Stimulated activated CD8-positive, alpha-beta memory T cell treated with anti-CD3 and anti-CD28 coated beads, Interleukin-12 subunit alpha, Interleukin-12 subunit beta, amount 100 ng/mL, for 1 hour (primary cell): ENCODE data around the gene NCCRP1.

Experiments
- DNase-seq: peaks from one replicate; pipeline ENCODE4 v3.0.0-alpha.2; 2020; ENCODE audit warnings: low read depth

Gene NCCRP1

DNA sequence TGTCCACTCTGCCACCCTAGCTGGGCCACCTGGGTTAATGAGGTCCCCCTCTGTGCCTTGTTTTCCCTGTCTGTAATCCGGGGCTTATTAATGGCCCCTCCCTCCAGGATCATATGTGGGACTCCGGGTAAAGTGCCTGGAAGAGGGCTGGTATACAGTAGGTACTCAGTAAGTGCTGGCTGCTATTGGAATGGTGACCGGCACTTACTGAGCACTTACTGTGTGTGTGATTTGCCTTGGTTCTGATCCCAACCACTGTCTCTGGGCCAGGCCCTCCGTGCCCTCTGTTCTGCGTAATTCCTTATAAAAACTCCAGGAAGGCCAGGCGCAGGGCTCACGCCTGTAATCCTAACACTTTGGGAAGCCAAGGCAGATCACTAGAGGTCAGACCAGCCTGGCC, 30.9 kb upstream of the NCCRP1 start:
- no peak for DNase-seq

DNA sequence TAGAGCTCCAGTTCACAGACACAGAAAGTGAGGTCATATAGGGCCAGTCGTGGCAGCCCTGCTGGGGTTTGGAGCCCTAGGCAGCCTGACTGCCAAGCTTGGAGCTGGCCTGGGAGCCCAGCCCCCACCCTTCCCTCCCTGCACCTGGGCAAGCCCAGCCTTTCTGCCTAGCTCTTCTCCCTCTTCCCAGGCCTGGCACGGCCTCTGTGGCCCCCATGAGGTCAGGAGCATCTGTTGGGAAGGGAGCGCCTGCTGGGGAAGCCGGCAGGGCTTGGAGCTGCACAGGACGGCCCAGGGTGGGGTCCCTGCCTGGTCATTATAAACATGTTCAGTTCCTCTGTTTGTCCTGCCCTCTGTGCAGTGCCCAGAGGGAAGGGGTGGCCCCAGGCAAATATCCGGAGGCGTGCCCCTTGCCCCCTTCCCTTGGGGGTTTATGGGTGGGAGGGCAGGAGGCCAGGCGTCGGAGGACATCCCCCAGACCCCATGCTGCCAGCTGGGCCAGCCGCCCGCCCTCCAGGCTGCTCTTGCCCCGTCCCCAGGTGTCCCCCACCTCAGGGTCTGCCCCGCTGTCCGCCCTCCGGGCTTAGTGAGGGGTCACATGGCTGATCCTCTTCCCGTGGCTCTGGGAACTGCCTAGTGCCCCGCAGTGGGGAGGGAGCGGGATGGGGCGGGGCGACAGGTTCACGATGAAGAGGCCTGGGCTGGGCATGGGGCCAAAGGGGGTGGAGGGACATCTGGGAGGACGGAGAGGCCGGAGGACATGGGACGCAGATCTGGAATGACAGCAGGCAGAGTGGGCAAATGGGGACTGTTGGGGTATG, 30.0 kb upstream of the NCCRP1 start:
- DNase-seq, result no peak

DNA sequence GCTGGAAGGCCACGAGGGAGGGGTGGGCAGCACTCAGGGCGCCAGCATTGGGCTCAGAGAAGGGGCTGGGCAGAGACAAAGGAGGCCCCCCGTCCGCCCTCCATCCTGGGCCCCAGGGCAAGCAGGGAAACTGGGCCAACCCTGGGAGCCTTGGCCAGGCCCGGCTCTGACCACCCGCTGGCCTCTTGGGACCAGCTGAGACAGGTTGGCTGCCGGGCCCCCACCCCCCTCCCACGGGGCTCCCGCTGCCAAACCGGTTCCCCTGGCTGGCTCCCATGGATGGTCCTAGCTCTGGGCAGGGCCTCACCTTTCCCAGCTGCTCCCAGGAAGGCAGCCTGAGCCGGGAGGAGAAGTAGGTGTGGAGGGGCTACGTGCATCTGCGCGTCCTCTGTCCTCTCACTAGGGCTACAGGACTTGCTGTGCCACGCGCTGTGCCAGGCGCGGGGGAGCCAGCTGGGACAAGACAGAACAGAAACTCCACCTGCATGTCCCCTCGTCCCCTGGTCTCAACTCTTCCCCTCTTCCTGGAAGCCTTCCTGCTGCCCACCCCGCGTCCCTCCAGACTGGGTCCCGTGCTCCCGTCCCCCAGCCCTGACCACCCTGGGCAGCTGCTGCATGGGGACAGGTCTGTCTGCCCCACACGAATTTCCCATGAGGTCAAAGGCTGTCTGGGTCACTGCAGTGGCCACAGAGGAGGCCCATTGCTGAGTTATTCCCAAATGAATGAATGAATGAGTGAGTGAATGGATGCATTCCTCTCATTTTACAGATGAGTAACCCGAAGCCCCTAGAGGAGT, 29.1 kb upstream of the NCCRP1 start:
- no peak for DNase-seq

DNA sequence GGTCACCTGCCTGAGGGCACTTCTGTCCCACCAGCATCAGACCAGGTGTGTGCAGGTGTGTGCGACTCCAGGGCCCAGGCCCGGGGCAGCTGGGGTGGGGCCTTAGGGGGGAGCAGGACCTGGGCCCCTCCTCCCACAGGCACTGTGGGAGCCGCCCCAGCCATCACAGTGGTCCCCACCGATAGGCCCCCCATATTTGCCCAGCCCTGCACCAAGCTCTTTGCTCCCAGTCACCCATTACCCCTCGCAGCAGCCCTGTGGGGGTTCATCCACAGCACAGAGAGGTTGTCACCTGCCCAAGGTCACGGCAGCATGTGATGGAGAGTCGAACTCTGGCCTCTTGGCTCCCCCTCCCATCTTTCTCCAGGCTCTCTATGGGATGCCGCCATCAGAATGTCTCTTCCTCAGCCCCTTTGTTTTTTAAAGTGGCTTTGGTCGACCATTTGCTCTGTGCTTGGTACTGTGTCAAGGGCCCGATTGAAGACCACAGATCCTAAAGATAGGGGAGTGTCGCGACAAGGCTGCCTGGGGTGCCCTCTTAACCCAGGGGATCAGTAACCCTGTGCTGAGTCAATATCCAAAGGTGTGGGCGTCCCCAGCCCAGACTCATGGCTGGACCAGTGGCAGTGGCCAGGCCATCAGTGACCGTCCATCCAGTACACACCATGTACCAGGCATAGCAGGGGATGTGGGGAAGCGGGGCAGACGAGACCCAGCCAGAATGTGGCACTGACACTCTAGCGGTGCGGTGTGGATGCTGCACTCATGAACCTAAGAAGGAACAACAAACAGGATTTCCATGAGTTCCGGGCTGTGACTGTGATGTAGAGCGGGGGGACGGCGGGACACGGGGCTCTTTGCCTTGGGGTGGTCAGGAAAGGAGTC, 28.3 kb upstream of the NCCRP1 start:
- DNase-seq, result no peak

DNA sequence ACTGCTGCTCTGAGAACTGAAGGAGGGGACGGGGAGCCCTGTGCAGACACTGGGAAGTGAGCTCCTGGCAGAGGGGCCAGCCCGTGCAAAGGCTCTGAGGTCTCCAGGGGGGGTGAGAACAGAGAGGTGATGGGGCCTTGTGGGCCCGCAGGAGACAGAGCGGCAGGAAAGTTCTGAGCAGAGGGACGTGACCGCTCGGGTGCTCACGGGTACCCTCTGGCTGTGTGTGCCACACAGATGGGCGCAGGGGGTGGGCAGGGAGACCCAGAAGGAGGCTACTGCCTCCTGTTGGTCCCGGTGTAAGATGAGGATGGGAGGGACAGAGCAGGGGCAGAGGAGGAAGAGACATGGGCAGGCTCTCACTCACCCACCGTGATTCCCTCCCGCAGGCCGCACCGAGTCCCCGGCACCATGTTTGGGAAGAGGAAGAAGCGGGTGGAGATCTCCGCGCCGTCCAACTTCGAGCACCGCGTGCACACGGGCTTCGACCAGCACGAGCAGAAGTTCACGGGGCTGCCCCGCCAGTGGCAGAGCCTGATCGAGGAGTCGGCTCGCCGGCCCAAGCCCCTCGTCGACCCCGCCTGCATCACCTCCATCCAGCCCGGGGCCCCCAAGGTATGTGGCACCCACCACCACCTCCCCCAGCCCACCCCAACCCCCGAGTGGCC, 27.5 kb upstream of the NCCRP1 start:
- DNase-seq, result no peak

DNA sequence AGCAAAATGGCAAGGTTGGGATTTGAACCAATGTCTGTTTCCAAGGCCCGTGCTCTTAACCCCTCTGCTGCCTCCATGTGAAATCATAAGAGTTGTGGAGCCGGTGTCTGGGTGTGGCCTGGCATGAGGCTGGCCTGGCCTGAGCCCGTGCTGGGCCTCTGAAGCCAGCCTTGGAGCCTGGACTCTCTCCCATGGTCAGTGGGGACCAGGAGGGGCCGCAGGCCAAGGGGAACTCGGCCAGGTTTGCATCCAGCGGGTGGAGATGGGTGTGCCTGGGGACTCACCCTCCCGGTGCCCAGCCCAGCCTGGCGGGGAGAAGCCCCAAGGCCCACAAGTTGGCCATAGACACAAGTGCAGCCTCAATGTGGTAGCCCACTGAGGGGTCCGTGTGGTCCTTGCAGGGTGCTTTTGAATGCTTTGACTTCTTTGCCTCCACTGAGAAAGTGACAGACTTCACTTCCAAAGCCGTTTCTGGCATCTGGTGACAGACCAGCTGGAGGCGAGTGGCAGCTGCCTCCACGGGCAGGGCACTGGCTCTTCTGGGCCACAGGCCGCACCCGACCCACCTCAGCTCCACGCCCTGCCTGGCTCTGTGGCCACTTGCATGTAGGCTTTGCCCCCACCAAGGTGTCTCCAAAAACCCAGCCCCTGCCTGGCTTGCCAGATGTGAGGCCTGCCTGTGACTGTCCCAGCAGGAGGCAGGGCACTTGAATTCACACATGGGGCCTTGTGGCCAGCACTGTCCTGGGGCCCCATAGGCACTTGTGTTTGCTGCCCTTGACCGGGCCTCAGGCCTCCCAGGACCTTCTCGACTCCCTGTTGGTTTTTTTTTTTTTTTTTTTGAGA, 26.2 kb upstream of the NCCRP1 start:
- DNase-seq, result no peak

DNA sequence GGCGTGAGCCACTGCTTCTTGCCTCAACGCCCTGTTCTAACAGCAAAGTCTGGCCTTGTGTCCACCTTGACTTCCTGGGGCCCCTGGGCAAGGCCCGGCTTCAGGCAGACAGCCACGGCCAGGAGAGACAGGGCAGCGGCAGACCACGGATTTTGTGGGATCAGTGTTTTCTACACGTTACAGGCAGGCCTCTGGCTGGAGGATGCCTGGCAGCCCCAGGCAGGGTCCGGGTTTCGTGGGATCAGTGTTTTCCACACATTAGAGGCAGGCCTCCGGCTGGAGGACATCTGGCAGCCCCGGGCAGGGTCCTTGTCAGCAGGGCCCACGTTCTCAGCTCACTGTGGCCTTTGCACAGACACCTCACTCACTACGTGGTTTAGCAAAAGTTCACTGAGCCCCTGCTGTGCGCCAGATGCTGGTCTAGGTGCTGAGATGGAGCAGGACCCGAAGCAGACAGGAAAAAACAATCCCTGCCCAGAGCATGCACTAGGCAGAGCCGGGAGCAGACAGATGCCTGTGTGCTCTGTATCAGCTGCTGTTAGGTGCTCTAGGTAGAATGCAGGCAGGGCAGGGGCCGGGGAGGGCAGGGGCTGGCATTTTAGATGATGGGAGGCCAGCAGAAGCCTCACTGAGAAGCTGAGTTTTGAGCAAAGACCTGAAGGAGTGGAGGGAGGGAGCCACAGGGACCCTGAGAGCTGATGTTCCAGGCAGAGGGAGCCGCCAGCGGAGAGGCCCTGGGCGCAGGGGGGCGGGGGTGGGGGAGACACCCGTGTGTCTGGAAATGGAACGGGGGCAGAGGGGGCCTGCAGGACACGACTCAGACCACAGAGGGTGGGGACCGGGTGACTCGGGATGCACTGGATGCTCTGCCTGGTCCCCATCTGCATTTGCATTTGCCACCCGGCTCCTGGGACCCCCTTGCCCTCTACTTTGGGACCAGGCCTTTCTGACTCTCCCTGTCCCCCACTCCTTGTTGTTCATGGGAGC, 25.0 kb upstream of the NCCRP1 start:
- DNase-seq, result no peak

DNA sequence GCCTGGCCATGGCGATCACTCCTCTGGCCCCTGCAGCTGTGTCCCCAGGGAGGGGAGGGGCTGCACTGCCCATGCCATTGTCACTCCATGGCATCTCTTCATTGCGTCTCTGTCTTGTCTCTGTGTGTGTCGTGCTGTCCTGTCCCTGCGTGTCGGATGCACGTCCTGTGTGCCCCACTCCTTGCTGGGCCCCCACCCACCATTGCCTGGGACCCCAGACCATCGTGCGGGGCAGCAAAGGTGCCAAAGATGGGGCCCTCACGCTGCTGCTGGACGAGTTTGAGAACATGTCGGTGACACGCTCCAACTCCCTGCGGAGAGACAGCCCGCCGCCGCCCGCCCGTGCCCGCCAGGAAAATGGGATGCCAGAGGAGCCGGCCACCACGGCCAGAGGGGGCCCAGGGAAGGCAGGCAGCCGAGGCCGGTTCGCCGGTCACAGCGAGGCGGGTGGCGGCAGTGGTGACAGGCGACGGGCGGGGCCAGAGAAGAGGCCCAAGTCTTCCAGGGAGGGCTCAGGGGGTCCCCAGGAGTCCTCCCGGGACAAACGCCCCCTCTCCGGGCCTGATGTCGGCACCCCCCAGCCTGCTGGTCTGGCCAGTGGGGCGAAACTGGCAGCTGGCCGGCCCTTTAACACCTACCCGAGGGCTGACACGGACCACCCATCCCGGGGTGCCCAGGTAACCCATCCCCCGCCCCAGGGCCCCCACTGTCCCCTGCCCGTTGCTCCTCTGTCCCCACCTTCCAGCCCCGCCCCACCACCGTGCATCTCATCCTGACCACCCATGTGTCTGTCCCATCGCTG, 23.9 kb upstream of the NCCRP1 start:
- no peak for DNase-seq

DNA sequence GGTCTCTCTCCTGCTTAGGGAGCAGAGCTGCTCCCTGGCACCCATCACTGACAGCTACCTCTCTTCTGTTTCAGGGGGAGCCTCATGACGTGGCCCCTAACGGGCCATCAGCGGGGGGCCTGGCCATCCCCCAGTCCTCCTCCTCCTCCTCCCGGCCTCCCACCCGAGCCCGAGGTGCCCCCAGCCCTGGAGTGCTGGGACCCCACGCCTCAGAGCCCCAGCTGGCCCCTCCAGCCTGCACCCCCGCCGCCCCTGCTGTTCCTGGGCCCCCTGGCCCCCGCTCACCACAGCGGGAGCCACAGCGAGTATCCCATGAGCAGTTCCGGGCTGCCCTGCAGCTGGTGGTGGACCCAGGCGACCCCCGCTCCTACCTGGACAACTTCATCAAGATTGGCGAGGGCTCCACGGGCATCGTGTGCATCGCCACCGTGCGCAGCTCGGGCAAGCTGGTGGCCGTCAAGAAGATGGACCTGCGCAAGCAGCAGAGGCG, 23.2 kb upstream of the NCCRP1 start:
- no peak for DNase-seq

DNA sequence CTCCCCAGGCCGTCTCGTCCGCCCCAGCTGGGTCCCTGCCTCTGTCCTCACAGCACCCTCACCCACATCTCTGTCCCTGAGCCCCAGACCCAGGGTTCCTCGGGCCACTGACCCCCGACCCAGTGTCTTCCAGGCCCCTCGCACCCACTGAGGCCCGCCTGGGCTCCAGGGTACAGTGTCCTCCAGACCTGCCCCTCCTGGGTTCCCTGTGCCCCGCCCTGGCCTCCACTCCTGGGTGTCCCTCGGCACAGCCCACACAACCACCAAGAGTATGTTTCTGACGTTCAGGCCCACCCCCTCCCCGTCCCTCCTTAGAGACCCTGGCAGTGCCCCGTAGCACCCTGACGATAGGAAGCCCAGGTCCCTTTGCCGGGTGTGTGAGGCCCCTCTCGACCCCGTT, 22.6 kb upstream of the NCCRP1 start:
- no peak for DNase-seq

DNA sequence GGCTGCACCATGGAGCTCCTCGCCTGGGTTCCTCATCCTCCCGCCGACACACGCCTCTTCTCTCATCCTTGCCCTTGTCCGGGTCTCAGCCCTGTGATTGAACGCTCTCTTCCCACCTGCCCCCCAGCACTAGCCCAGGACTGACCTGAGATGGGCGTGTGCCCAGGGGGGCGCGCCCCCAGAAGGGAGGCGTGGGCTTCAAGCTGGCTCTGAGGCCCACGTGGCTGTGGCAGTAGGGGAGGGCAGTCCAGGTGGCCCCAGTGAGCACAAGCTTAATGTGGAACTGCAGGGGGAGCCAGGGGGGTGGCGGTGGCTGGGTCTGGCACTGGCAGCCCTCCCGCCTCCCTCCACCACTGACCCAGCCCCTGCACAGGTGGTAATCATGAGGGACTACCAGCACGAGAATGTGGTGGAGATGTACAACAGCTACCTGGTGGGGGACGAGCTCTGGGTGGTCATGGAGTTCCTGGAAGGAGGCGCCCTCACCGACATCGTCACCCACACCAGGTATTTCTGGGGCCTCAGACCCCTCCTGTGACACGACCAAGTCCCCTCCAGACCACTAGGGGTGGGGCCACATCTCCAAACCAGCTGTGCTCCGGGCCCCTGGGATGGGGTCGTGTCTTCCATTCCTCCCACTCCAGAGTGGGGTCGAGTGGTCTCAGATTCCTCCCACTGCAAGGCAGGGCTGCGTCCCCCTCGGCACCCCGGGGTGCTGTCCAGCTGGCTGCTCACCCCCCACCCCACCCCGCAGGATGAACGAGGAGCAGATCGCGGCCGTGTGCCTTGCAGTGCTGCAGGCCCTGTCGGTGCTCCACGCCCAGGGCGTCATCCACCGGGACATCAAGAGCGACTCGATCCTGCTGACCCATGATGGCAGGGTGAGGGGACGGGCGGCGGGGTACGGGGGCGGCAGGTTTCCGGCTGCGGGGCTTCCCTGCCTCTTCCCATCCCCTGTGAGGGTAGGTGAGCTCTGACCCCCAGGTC, 21.9 kb upstream of the NCCRP1 start:
- DNase-seq, result no peak

DNA sequence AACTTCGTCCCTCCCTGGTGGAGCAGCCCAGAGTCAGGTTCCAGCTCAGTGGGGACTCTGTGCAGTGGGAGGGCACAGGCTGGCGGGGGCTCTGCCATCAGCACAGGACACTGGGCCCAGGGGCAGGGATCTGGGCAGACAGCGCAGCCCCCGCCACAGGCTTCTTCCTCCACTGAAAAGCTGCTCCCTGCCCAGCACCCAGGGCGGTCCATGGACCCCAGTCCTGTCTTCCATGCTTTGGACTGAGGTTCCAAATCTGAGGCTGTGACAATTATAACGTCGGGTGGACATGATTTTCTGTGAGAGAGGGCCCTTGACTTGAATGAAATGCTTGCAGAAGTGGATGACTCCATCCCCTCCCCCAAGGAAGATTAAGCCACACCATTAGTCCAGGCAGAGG, 21.2 kb upstream of the NCCRP1 start:
- no peak for DNase-seq

DNA sequence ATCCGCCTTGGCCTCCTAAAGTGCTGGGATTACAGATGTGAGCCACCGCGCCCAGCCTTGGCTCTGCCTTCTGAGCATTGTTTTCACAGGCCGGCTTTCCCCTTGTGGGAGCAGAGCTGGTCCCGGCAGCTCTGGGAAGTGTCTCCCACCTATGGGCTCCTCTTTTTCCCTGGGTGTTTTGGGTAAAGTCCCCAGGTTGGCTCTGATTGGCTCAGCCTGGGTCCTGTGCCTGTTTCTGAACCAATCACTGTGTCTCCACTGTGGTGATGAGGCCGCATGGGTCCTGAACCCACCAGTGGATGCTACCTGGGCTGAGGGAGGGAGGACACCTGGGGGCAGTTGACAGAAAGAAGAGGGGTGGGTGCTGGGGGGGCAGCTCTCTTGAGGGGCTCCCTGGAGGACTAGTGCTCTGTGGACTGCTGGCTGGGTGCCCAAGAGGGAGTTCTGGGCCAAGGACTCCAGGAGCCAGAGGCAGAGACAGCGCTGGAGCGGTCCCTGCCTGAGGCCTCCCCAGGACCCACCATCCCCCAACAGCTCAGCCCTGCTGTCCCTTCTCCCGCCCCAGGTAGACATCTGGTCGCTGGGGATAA, 19.6 kb upstream of the NCCRP1 start:
- no peak for DNase-seq

DNA sequence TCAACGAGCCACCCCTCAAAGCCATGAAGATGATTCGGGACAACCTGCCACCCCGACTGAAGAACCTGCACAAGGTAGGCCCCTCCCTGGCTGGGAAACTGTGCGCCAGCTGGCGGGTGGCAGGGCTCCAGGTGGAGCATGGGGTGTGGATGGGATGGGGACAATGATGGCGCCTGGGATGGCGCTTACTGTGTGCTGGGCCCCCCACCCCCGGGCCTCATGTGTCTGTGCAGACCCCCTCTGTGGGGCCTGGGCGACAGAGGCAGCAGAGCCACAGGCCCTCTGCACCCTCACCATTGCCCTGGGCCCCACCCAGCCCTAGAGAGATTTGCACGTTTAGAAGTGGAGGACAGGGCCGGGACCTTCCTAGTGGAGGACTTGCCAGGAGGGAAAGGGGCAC, 19.0 kb upstream of the NCCRP1 start:
- no peak for DNase-seq

DNA sequence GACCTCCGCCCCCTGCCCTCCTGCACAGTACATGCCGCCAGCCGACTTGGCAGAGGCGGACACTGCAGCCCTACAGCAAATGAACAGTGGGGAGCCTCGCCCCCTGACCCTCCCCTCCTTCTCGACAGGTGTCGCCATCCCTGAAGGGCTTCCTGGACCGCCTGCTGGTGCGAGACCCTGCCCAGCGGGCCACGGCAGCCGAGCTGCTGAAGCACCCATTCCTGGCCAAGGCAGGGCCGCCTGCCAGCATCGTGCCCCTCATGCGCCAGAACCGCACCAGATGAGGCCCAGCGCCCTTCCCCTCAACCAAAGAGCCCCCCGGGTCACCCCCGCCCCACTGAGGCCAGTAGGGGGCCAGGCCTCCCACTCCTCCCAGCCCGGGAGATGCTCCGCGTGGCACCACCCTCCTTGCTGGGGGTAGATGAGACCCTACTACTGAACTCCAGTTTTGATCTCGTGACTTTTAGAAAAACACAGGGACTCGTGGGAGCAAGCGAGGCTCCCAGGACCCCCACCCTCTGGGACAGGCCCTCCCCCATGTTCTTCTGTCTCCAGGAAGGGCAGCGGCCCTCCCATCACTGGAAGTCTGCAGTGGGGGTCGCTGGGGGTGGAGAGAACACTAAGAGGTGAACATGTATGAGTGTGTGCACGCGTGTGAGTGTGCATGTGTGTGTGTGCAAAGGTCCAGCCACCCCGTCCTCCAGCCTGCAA, 18.3 kb upstream of the NCCRP1 start:
- no peak for DNase-seq

DNA sequence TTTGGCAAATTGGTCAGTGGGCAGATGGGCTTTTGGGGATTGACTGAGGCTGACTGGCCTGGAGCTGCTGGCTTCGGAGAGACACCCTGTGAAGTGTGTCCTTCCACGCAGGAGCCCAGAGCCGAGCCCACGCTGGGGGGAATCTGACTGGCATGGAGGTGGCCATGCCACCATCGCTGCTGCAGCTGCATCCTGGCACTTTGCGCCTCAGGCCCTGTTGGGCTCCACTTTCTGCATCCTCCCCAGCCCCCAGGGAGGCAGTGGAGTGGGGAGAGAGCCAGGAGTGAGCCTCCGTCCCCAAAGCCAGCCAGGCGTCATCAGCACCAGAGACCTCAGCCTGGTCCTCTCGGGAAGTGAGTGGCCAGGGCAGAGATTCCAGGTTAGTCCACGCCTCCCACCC, 17.0 kb upstream of the NCCRP1 start:
- no peak for DNase-seq
